Mesenchymal stem cell (in vitro differentiated cells and primary cell): Measurements from ENCODE around the gene SFXN5.

Experiments used
- DNase-seq: peaks from one replicate; pipeline ENCODE4 v3.0.0-alpha.2; 2013
- H2AFZ ChIP-seq: one replicate; pipeline ENCODE4 v1.6.1; 2013; ENCODE audit warnings: low read depth, mild to moderate bottlenecking, control low read depth, inconsistent platforms, low read length, moderate library complexity
- H2AK5ac ChIP-seq: 2 replicates; pipeline ENCODE4 v1.6.1; 2013; ENCODE audit warnings: low read length, moderate library complexity, mild to moderate bottlenecking, inconsistent platforms; ENCODE audit not compliant: severe bottlenecking
- H2BK120ac ChIP-seq: one replicate; pipeline ENCODE4 v1.6.1; 2013; ENCODE audit warnings: low read depth, mild to moderate bottlenecking, inconsistent platforms, low read length, moderate library complexity
- H2BK12ac ChIP-seq, 2 experiments: one replicate each; pipeline ENCODE4 v1.6.1; 2013; ENCODE audit warnings: inconsistent platforms in 2 of 2, low read length in 2 of 2, mild to moderate bottlenecking in 2 of 2, moderate library complexity in 2 of 2, control low read depth in 1 of 2
- H2BK15ac ChIP-seq: one replicate; pipeline ENCODE4 v1.6.1; 2013; ENCODE audit warnings: mild to moderate bottlenecking, low read depth, inconsistent platforms; ENCODE audit not compliant: poor library complexity, severe bottlenecking
- H2BK5ac ChIP-seq: 2 replicates; pipeline ENCODE4 v1.6.1; 2013; ENCODE audit warnings: low read depth, mild to moderate bottlenecking, low read length, control low read depth, inconsistent platforms; ENCODE audit not compliant: poor library complexity, severe bottlenecking
- H3K14ac ChIP-seq, 2 experiments: one replicate each; pipeline ENCODE4 v1.6.1; 2013; ENCODE audit warnings: inconsistent platforms in 2 of 2, low read length in 2 of 2, control low read depth in 1 of 2, mild to moderate bottlenecking in 1 of 2, moderate library complexity in 1 of 2
- H3K18ac ChIP-seq, 2 experiments: one replicate each; pipeline ENCODE4 v1.6.1; 2013; ENCODE audit warnings: inconsistent platforms in 2 of 2, low read length in 2 of 2, control low read depth in 1 of 2, low read depth in 1 of 2, mild to moderate bottlenecking in 1 of 2
- H3K23ac ChIP-seq, 2 experiments: one replicate each; pipeline ENCODE4 v1.6.1; 2013; ENCODE audit warnings: inconsistent platforms in 2 of 2, low read length in 2 of 2, mild to moderate bottlenecking in 2 of 2, moderate library complexity in 2 of 2, control low read depth in 1 of 2
- H3K27ac ChIP-seq: 2 replicates; pipeline ENCODE4 v1.5.1; 2013; ENCODE audit warnings: mild to moderate bottlenecking, moderate library complexity, low read length, control low read depth, inconsistent platforms; ENCODE audit not compliant: poor library complexity, severe bottlenecking
- H3K27me3 ChIP-seq, 2 experiments: 2 replicates each; pipeline versions ENCODE4 v1.6.1 to v1.7.0; 2013; ENCODE audit warnings: low read length in 2 of 2, mild to moderate bottlenecking in 2 of 2, moderate library complexity in 2 of 2, control low read depth in 1 of 2, inconsistent platforms in 1 of 2; ENCODE audit not compliant: control insufficient read depth in 1 of 2, insufficient read depth in 1 of 2
- H3K36me3 ChIP-seq, 2 experiments: 2 replicates each; pipeline versions ENCODE4 v1.6.1 to v1.7.0; 2013; ENCODE audit warnings: low read length in 2 of 2, control low read depth in 1 of 2, inconsistent platforms in 1 of 2, low read depth in 1 of 2, mild to moderate bottlenecking in 1 of 2; ENCODE audit not compliant: insufficient read depth in 2 of 2, control insufficient read depth in 1 of 2
- H3K4ac ChIP-seq, 2 experiments: one replicate each; pipeline ENCODE4 v1.6.1; 2013; ENCODE audit warnings: inconsistent platforms in 2 of 2, low read length in 2 of 2, mild to moderate bottlenecking in 2 of 2, moderate library complexity in 2 of 2, control low read depth in 1 of 2, low read depth in 1 of 2
- H3K4me1 ChIP-seq: 2 replicates; pipeline ENCODE4 v1.6.1; 2013; ENCODE audit warnings: low read depth, low read length, control low read depth; ENCODE audit not compliant: control insufficient read depth, insufficient read depth
- H3K4me2 ChIP-seq: 2 replicates; pipeline ENCODE4 v1.6.1; 2013; ENCODE audit warnings: low read length, mild to moderate bottlenecking, inconsistent platforms; ENCODE audit not compliant: poor library complexity, severe bottlenecking
- H3K4me3 ChIP-seq, 2 experiments: 2 replicates each; pipeline versions ENCODE4 v1.5.1 to v1.7.0; 2013; ENCODE audit warnings: low read length in 2 of 2, mild to moderate bottlenecking in 2 of 2, control low read depth in 1 of 2, low read depth in 1 of 2; ENCODE audit not compliant: insufficient read depth in 1 of 2
- H3K79me1 ChIP-seq: replicated peaks from 2 replicates; pipeline ENCODE4 v1.6.1; 2013; ENCODE audit warnings: mild to moderate bottlenecking, control low read depth, low read length, inconsistent platforms; ENCODE audit not compliant: poor library complexity, severe bottlenecking
- H3K9ac ChIP-seq: 2 replicates; pipeline ENCODE4 v1.7.0; 2013; ENCODE audit warnings: mild to moderate bottlenecking, low read length, moderate library complexity
- H3K9me3 ChIP-seq: 2 replicates; pipeline ENCODE4 v1.7.0; 2013; ENCODE audit warnings: mild to moderate bottlenecking, low read length; ENCODE audit not compliant: control insufficient read depth
- H4K8ac ChIP-seq: one replicate; pipeline ENCODE4 v1.6.1; 2013; ENCODE audit warnings: inconsistent platforms, mild to moderate bottlenecking, low read length, moderate library complexity
- H4K91ac ChIP-seq: one replicate; pipeline ENCODE4 v1.6.1; 2013; ENCODE audit warnings: mild to moderate bottlenecking, low read length, inconsistent platforms
- WGBS: methylation state at CpG from one replicate; pipeline ENCODE4 v1.1.7; 2013; ENCODE audit warnings: mixed read lengths; 5-methylcytosine and 5-hydroxymethylcytosine counted together

The SFXN5 gene

GRCh38 chr2:72925328-72925943, 146.1 kb downstream of the SFXN5 start:
- no peak overlapping the region for H4K8ac ChIP-seq
- H3K23ac ChIP-seq, result no peak overlapping the region
- H3K36me3 ChIP-seq, result no peaks in the 10 kb centered on the region
- H3K18ac ChIP-seq, result no peak overlapping the region
- no peak overlapping the region for H2BK5ac ChIP-seq
- no peak overlapping the region for H2BK15ac ChIP-seq
- H3K9ac ChIP-seq, result no peak overlapping the region
- no peak overlapping the region for H2AK5ac ChIP-seq
- no peak overlapping the region for H3K4me3 ChIP-seq
- no peak overlapping the region for H2BK120ac ChIP-seq
- H3K9me3 ChIP-seq, result peaks cover 6% of the 10 kb centered on the region
- 51% methylated on average over 24 of the region's 26 CpGs for WGBS
- peaks cover 20% of the 10 kb centered on the region for H3K4me1 ChIP-seq
- DNase-seq, result no peak
- H2BK12ac ChIP-seq, result no peak overlapping the region
- H3K4ac ChIP-seq, result no peak overlapping the region
- H3K4me2 ChIP-seq, result no peak overlapping the region
- no peak overlapping the region for H3K27ac ChIP-seq
- peaks cover 90 to 100% of the 10 kb centered on the region in 2 experiments for H3K27me3 ChIP-seq
- H2AFZ ChIP-seq, result no peak overlapping the region
- no peak overlapping the region for H3K14ac ChIP-seq
- no peak overlapping the region for H4K91ac ChIP-seq
- no peaks in the 10 kb centered on the region for H3K79me1 ChIP-seq

- peaks cover 27% of the 10 kb centered on the region for H3K4me1 ChIP-seq
- no peaks in the 10 kb centered on the region for H3K79me1 ChIP-seq
- H4K8ac ChIP-seq, result no peak overlapping the region
- peak overlapping the region in 1 of 2 experiments; percentile 32 for H3K4me3 ChIP-seq
- no peak overlapping the region for H2BK15ac ChIP-seq
- no peak overlapping the region for H3K27ac ChIP-seq
- H2AFZ ChIP-seq, result no peak overlapping the region
- DNase-seq, result no peak
- no peak overlapping the region for H2BK12ac ChIP-seq
- WGBS, result 19% methylated on average over 60 of the region's 61 CpGs
- H3K36me3 ChIP-seq, result no peaks in the 10 kb centered on the region
- peak overlapping the region; percentile 51 for H3K4me2 ChIP-seq
- peaks cover 6% of the 10 kb centered on the region for H3K9me3 ChIP-seq
- H2BK120ac ChIP-seq, result no peak overlapping the region
- no peak overlapping the region for H4K91ac ChIP-seq
- no peak overlapping the region for H3K9ac ChIP-seq
- no peak overlapping the region for H3K18ac ChIP-seq
- H3K4ac ChIP-seq, result no peak overlapping the region
- H3K27me3 ChIP-seq, result peaks cover 97 to 100% of the 10 kb centered on the region in 2 experiments
- no peak overlapping the region for H2BK5ac ChIP-seq
- H3K14ac ChIP-seq, result no peak overlapping the region
- peak overlapping the region in 1 of 2 experiments; percentile 9 for H3K23ac ChIP-seq
- no peak overlapping the region for H2AK5ac ChIP-seq
Measured at GRCh38 chr2:72924353-72925240, 146.9 kb downstream of the SFXN5 start.

- H3K4me1 ChIP-seq, result peaks cover 28% of the 10 kb centered on the region
- H4K8ac ChIP-seq, result no peak overlapping the region
- H3K4ac ChIP-seq, result no peak overlapping the region
- H2AFZ ChIP-seq, result no peak overlapping the region
- H3K27ac ChIP-seq, result no peak overlapping the region
- H3K18ac ChIP-seq, result no peak overlapping the region
- H3K9me3 ChIP-seq, result peaks cover 6% of the 10 kb centered on the region
- H3K23ac ChIP-seq, result no peak overlapping the region
- no peak overlapping the region for H3K9ac ChIP-seq
- H2BK15ac ChIP-seq, result no peak overlapping the region
- no peaks in the 10 kb centered on the region for H3K79me1 ChIP-seq
- H4K91ac ChIP-seq, result no peak overlapping the region
- H3K27me3 ChIP-seq, result peaks cover 97 to 100% of the 10 kb centered on the region in 2 experiments
- no peak overlapping the region for H2BK120ac ChIP-seq
- no peak overlapping the region for H2BK5ac ChIP-seq
- no peak overlapping the region for H2BK12ac ChIP-seq
- DNase-seq, result no peak
- no peaks in the 10 kb centered on the region for H3K36me3 ChIP-seq
- H3K4me2 ChIP-seq, result peak overlapping the region; percentile 4
- H2AK5ac ChIP-seq, result no peak overlapping the region
- H3K4me3 ChIP-seq, result no peak overlapping the region
- no peak overlapping the region for H3K14ac ChIP-seq
- WGBS, result 20% methylated on average over 36 of the region's 36 CpGs
Measured at GRCh38 chr2:72923833-72924352, 147.6 kb downstream of the SFXN5 start.

GRCh38 chr2:72921853-72922252, 149.7 kb downstream of the SFXN5 start:
- Histone ChIP-seq H2BK15ac (no peak overlapping the region), H3K27ac (no peak overlapping the region), H3K4me1 (peaks cover 47% of the 10 kb centered on the region), H2AK5ac (no peak overlapping the region), H3K14ac (no peak overlapping the region), H2AFZ (no peak overlapping the region), H3K9ac (no peak overlapping the region), H3K4me3 (no peak overlapping the region), H3K23ac (no peak overlapping the region), H3K4me2 (no peak overlapping the region), H4K91ac (no peak overlapping the region), H4K8ac (no peak overlapping the region), H2BK12ac (no peak overlapping the region), H3K36me3 (no peaks in the 10 kb centered on the region), H3K18ac (no peak overlapping the region), H3K79me1 (no peaks in the 10 kb centered on the region), H3K4ac (no peak overlapping the region), H3K9me3 (peaks cover 6% of the 10 kb centered on the region), H2BK120ac (no peak overlapping the region), H2BK5ac (no peak overlapping the region), H3K27me3 (peaks cover 88 to 95% of the 10 kb centered on the region in 2 experiments)
- DNase-seq, result no peak
- WGBS, result 90% methylated on average over 1 of the region's 1 CpG
